HG02678 (cell line): Measurements from ENCODE around the gene LRRC27.

Experiments
- ATAC-seq: cut with Tn5 transposase; IDR thresholded peaks from one replicate; pipeline ENCODE4 v1.9.1; 2021; ENCODE audit warnings: mild to moderate bottlenecking, moderate library complexity; ENCODE audit not compliant: unreplicated experiment

The LRRC27 gene

DNA sequence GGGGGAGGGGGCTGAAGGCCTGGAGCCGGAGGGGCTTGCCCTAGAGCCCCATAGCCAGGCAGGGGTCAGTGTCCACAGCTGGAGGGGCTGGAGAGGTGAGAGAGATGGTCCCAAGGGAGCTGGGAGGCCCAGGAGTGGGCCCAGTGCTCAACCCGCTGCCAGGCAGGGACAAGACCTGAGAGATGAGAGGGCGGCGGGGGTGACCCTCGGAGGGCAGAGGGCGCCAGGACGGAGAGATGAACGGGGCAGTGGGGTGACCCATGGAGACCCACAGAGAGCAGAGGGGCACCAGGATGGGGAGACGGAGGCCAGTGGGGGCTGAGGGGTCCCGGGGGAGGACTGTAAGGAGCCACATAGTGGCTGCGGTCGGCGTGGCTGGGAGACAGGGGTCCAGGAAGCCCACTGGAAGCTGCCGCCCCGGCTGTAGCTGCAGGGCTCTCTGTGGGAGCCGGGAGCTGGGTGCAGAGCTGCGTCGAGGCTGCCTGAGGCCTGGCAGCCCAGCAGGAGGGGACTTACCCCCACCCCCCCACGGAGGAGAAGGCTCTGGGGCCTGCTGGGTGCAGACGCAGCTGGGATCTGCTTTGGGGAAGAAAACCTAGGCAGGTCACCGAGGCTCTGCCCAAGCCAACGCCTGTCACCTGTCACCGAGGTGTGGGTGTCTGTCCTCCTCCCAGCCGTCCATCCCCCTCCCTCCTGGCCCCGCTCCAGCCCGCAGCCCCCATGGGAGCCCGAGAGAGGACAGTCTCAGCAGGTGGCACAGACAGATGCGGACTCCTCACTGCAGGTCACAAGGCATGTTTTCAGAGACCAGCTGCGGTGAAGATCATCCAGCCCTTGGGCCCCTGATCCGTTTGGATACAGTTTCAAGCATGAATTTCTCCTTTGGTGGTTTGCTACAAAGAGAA lies 90.1 kb downstream of the LRRC27 start:
- peak; percentile 62 for ATAC-seq

DNA sequence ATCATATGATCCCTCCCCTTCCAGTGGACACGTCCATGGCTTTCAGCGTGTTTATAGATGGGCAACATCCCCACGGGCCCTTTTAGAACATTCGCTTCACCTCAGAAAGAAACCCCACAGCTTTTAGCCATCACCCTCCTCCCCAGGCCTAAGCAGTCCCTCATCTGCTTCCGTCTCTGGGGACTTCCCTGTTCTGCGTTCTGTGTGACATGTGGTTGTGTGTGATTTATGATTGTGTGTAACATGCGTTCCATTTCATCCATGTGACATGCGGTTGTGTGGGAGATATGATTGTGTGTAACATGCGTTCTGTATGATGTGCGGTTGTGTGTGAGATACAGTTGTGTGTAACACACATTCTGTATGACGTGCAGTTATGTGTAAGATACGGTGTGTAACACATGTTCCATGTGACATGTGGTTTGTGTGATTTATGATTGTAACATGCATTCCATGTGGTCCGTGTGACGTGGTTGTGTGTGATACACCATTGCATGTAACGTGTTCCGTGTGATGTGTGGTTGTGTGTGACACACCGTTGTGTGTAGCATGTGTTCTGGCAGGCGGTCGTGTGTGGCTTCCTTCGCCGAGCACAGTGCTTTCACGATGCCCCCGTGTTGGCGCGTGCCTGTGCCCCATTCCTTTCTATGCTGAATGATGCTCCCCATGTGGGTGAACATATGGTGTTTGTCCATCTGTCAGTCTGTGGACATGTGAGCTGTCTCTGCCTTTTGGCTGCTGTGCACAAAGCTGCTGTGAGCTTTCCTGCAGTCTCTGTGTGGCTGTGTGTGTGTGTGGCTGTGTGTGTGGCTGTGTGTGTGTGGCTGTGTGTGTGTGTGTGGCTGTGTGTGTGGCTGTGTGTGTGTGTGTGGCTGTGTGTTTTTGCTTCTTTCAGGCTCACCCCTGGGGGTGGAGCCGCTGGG lies 91.2 kb downstream of the LRRC27 start:
- ATAC-seq, result no peak

DNA sequence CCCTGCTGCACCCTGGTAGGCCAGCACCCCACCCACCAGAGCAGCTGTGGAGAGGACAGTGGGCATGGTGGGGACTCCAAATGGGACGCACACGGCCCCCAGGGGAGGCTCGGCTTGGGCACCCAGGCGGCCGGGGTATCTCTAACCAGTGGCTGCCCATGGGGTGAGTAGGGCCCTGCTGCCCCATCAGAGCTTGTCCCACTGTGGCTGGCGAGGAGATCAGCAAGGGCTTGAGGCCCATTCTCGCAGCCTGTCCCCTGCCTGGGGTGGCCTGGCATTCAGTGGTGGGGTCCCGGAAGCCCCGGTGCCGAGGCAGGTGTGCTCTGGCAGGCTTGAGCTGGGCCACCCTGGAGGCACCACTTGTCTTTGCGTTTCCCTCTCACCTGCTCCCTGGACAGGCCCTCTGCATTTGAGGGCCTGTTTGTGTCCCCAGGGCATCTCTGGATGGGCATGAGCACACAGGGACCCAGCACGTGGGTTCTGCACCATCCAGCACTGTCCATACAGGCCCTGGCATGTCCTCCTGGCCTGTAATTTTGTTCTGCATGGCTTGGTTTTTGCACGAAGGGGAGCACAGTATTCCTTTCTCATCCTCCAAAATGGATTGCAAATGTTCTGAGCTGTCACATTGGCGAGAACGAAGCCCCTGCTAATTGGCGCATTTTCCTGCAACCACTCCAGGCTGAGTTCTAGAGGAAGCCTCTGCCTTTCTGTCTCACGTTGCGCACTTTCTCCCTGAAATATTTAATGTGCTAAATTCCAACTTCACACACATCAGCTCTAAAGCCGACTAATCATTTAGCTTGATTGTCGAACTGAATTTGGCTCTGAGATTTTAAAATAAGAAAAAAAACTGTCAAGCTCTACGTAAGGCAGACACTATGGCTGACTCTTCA lies 92.2 kb downstream of the LRRC27 start:
- ATAC-seq, result no peak

DNA sequence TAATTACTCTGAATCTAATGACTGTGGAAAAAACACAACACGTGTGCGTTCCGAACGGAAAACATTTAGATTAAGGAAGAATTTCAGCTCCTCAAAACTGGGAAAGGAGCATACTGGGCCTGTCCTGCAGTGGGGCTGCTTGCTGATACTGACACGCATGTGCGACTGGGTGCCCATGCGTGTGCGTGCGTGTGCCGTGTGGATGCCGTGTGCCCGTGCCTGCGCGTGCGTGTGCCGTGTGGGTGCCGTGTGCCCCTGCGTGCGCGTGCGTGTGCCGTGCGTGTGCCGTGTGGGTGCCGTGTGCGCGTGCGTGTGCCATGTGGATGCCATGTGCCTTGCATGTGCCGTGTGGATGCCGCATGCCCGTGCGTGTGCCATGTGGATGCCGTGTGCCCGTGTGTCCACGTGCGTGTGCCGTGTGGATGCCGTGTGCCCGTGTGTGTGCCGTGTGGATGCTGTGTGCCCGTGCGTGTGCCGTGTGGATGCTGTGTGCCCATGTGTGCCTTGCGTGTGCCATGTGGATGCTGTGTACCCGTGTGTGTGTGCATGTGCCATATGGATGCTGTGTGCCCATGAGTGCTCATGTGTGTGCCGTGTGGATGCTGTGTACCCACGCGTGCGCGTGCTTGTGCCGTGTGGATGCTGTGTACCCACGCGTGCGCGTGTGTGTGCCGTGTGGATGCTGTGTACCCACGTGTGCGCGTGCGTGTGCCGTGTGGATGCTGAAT lies 93.2 kb downstream of the LRRC27 start:
- no peak for ATAC-seq

DNA sequence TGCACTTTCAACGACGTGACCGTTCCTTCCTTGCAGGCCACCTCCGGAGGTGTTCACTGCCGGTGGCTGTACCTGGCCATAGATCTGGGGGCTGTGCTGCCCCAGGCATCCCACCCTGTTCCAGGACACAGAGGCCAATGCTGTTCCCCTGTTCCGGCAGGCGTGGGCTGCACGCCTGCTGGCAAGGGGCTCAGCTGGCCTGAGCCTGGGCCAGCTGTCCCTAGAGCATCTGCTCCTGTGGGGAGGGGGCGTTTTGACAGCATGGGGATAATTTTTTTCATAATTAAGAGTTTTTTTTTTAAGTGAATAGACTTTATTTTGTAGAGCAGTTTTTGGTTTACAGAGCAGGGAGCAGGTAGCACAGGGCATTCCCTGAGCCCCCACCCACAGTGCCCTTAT lies 93.8 kb downstream of the LRRC27 start:
- ATAC-seq, result no peak

DNA sequence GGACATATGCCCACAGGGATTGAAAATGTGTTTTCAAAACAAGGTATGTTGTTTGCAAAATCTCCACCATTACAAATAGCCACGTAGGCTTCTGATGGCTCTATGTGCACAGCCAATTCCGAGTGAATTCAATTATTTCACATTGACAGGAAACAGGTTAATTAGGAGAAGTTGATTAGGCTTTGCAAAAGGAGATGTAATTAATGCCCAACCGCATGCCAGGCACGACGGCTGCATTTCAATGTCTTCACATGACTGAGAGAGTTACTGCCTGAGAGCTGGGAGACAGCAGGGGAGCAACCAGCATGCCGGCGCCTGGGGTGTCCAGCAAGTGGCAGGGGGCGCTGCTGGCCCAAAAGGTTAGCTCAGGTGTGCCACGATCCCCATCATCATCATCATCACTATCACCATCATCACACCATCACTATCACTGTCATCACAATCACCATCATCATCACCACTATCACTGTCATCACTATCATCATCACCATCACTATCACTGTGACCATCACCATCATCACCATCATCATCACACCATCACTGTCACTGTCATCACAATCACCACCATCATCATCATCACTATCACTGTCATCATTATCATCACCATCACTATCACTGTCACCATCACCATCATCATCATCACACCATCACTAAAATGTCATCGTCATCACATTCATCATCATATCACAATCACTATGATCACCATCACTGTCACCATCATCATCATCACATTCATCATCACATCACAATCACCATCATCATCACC lies 95.2 kb downstream of the LRRC27 start:
- ATAC-seq, result no peak

DNA sequence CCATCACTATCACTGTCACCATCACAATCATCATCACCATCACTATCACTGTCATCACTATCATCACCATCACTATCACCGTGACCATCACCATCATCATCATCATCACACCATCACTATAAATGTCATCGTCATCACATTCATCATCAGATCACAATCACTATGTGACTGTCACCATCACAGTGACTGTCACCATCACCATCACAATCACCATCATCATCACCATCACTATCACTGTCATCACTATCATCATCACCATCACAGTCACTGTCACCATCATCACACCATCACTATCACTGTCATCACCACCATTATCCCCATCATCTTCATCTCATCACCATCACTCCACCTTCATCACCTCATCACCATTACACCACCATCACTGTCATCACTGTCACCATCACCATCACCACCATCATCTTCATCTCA lies 96.0 kb downstream of the LRRC27 start:
- ATAC-seq, result no peak

DNA sequence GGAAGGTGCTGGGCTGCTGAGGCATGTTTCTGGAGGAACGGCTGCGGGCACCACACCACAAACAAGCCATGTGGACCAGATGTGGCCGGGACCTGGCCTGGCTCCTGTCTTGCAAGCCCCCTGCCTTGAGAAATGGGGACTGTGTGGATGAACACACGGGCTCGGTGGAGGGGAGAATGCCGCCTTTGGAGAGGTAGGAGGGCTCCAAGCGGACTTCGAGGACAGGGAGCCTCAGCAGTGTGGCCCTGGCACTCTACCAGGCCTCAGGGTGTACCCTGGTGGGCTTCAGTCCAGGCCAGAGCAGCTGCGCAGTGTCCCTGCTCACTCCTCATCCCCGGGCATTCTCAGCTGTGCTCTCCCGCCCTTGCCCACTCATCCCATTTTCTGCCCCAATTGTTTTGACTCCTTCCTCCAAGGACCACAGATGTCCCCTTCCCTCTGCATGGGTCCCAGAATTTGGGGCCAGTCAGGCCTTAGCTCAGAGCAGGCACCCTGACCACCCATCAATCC lies 96.5 kb downstream of the LRRC27 start:
- ATAC-seq, result no peak
